ENCODE measurements around the gene ROBO2.

- TF ChIP-seq, protein P1, sequence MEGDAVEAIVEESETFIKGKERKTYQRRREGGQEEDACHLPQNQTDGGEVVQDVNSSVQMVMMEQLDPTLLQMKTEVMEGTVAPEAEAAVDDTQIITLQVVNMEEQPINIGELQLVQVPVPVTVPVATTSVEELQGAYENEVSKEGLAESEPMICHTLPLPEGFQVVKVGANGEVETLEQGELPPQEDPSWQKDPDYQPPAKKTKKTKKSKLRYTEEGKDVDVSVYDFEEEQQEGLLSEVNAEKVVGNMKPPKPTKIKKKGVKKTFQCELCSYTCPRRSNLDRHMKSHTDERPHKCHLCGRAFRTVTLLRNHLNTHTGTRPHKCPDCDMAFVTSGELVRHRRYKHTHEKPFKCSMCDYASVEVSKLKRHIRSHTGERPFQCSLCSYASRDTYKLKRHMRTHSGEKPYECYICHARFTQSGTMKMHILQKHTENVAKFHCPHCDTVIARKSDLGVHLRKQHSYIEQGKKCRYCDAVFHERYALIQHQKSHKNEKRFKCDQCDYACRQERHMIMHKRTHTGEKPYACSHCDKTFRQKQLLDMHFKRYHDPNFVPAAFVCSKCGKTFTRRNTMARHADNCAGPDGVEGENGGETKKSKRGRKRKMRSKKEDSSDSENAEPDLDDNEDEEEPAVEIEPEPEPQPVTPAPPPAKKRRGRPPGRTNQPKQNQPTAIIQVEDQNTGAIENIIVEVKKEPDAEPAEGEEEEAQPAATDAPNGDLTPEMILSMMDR (IDR thresholded peaks at IDR 0.05): no peak
- TF ChIP-seq POLR2A (IDR thresholded peaks at IDR 0.05): no peak
Observed at GRCh38 chr3:77323626-77324025, 283.7 kb downstream of the ROBO2 start.

Data from esophagus squamous epithelium (tissue), 4 donors.